PC-3 (cell line): ENCODE measurements around the gene MAPKAPK3. TPM values are rescaled to one million over a fixed set of nuclear protein-coding genes. Genes with fewer than 3 reads are reported as not detected.

Experiments used
- ATAC-seq: fragments of 200-7000 bp; cut with Tn5 transposase; 2 replicates; pipeline ENCODE4 v1.9.1; 2020; ENCODE audit warnings: mild to moderate bottlenecking, moderate library complexity
- BruUV-seq: library from RNA; stranded (reverse); fragments of 400-500 nt; replicated peaks from 2 replicates; lab custom pipeline; 2021; lab: Mats Ljungman, UMichigan
- CTCF ChIA-PET: fragments of 300-600 bp; sonication (Branson Sonifier 250); formaldehyde crosslinking; loops from one replicate; lab custom pipeline; 2022; ENCODE audit warnings: antibody characterized with exemption; lab: Charles Lee
- POLR2A ChIA-PET: fragments of 300-600 bp; sonication (Branson Sonifier 250); formaldehyde crosslinking; loops from one replicate; lab custom pipeline; 2022; ENCODE audit warnings: antibody characterized with exemption; ENCODE audit not compliant: unreplicated experiment; lab: Charles Lee
- DNase-seq: peaks from one replicate; pipeline ENCODE4 v3.0.0-alpha.2; 2015
- H2AFZ ChIP-seq: fragments of 300-600 bp; sonication (generic); 2 replicates; pipeline ENCODE4 v1.6.0; 2016; ENCODE audit warnings: antibody characterized with exemption, low read length
- H3F3A ChIP-seq: fragments of 300-600 bp; sonication (generic); one replicate; pipeline ENCODE4 v1.6.0; 2017; ENCODE audit warnings: antibody characterized with exemption, low read length, control low read depth, mild to moderate bottlenecking; ENCODE audit not compliant: unreplicated experiment
- H3K27ac ChIP-seq: fragments of 300-600 bp; sonication (generic); 2 replicates; pipeline ENCODE4 v1.5.1; 2016; ENCODE audit warnings: mild to moderate bottlenecking, low read length
- H3K27me3 ChIP-seq: fragments of 300-600 bp; sonication (generic); 2 replicates; pipeline ENCODE4 v1.6.1; 2016; ENCODE audit warnings: low read length, mixed read lengths
- H3K36me3 ChIP-seq: fragments of 300-600 bp; sonication (generic); 2 replicates; pipeline ENCODE4 v1.6.1; 2016; ENCODE audit warnings: low read depth, mixed run types, low read length, mixed read lengths
- H3K4me1 ChIP-seq: fragments of 300-600 bp; sonication (generic); 2 replicates; pipeline ENCODE4 v1.5.1; 2016; ENCODE audit warnings: low read length; ENCODE audit not compliant: insufficient read depth
- H3K4me2 ChIP-seq: fragments of 300-600 bp; sonication (generic); 2 replicates; pipeline ENCODE4 v1.6.0; 2016; ENCODE audit warnings: low read length
- H3K4me3 ChIP-seq: fragments of 300-600 bp; sonication (generic); 2 replicates; pipeline ENCODE4 v1.5.1; 2016; ENCODE audit warnings: mild to moderate bottlenecking, low read length, mixed read lengths
- H3K79me2 ChIP-seq: fragments of 300-600 bp; sonication (generic); 2 replicates; pipeline ENCODE4 v1.6.1; 2017; ENCODE audit warnings: low read length, mixed read lengths
- H3K9ac ChIP-seq: fragments of 300-600 bp; sonication (generic); 2 replicates; pipeline ENCODE4 v1.6.0; 2016; ENCODE audit warnings: mild to moderate bottlenecking, low read length
- H3K9me2 ChIP-seq: fragments of 300-600 bp; sonication (generic); replicated peaks from 2 replicates; pipeline ENCODE4 v1.6.1; 2016; ENCODE audit warnings: mixed run types, low read length, mixed read lengths
- H3K9me3 ChIP-seq: fragments of 300-600 bp; sonication (generic); 2 replicates; pipeline ENCODE4 v1.6.1; 2016; ENCODE audit warnings: low read length, mixed read lengths
- H4K20me1 ChIP-seq: fragments of 300-600 bp; sonication (generic); 2 replicates; pipeline ENCODE4 v1.6.1; 2016; ENCODE audit warnings: low read length, mixed read lengths
- EZH2 ChIP-seq: fragments of 300-600 bp; sonication (generic); IDR thresholded peaks from one replicate; pipeline ENCODE4 v1.6.1; 2017; ENCODE audit warnings: antibody characterized with exemption, mild to moderate bottlenecking, low read length; ENCODE audit not compliant: unreplicated experiment
- EZH2phosphoT487 ChIP-seq: fragments of 300-600 bp; sonication (generic); IDR thresholded peaks from 2 replicates; pipeline ENCODE4 v1.6.1; 2018; ENCODE audit warnings: mild to moderate bottlenecking, antibody characterized with exemption, low read length, borderline replicate concordance
- intact Hi-C: fragments of 100-400 bp; cut with micrococcal nuclease; formaldehyde crosslinking; loops from 2 replicates; pipeline ENCODE4 v1.9.0; 2023
- total RNA-seq: library from RNA; depleted of rRNA; stranded (reverse); fragments of >200 nt; gene quantifications from 2 replicates; pipeline ENCODE4 v1.2.3, GENCODE V29; 2014
- TF ChIP-seq, protein P1 (sequence below): fragments of 300-600 bp; sonication (generic); conservative IDR thresholded peaks from 2 replicates; pipeline ENCODE4 v1.5.1; 2017; ENCODE audit warnings: antibody characterized with exemption, low read depth, mild to moderate bottlenecking, low read length

MAPKAPK3 gene
- total RNA-seq, 1 experiment from 2014 or later, result 142 TPM

- ATAC-seq (peak; percentile 6; the same call in 1 of the 2 replicates), DNase-seq (no peak)
- intact Hi-C loops, result no loop called here
- BruUV-seq, result no TSS peak
- Histone ChIP-seq H3K27me3 (no peaks in the 10 kb centered on the region), H2AFZ (no peak overlapping the region), H3K9ac (no peak overlapping the region), H3K9me2 (no peaks in the 10 kb centered on the region), H3K27ac (no peak overlapping the region), H3K4me1 (peaks cover 2% of the 10 kb centered on the region; the same call in 1 of the 2 replicates), H3F3A (no peaks in the 10 kb centered on the region), H3K36me3 (no peaks in the 10 kb centered on the region), H3K9me3 (no peaks in the 10 kb centered on the region), H4K20me1 (no peaks in the 10 kb centered on the region), H3K79me2 (no peaks in the 10 kb centered on the region), H3K4me2 (no peak overlapping the region), H3K4me3 (no peak overlapping the region)
- TF ChIP-seq, protein P1, sequence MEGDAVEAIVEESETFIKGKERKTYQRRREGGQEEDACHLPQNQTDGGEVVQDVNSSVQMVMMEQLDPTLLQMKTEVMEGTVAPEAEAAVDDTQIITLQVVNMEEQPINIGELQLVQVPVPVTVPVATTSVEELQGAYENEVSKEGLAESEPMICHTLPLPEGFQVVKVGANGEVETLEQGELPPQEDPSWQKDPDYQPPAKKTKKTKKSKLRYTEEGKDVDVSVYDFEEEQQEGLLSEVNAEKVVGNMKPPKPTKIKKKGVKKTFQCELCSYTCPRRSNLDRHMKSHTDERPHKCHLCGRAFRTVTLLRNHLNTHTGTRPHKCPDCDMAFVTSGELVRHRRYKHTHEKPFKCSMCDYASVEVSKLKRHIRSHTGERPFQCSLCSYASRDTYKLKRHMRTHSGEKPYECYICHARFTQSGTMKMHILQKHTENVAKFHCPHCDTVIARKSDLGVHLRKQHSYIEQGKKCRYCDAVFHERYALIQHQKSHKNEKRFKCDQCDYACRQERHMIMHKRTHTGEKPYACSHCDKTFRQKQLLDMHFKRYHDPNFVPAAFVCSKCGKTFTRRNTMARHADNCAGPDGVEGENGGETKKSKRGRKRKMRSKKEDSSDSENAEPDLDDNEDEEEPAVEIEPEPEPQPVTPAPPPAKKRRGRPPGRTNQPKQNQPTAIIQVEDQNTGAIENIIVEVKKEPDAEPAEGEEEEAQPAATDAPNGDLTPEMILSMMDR, result no peak
- TF ChIP-seq EZH2phosphoT487 (no peak), EZH2 (no peak)
- CTCF ChIA-PET, result interaction anchor here (1.1 kb wide), 1 partner anchor 10 kb away, joined by 4 read pairs; no protein-coding TSS in a partner anchor
- POLR2A ChIA-PET, result no interaction called here
These were observed 24.4 kb upstream of the MAPKAPK3 start for GRCh38 chr3:50592568-50592967.

- DNase-seq (no peak), ATAC-seq (no peak)
- no peak overlapping the region for H3K4me3 ChIP-seq
- POLR2A ChIA-PET, result no interaction called here
- H3K4me2 ChIP-seq, result no peak overlapping the region
- no peak overlapping the region for H3K9ac ChIP-seq
- H3K9me3 ChIP-seq, result no peaks in the 10 kb centered on the region
- no peaks in the 10 kb centered on the region for H3K79me2 ChIP-seq
- H3K27ac ChIP-seq, result no peak overlapping the region
- CTCF ChIA-PET, result interaction anchor here (0.6 kb wide), 2 partner anchors 18 to 71 kb away, joined by 3 to 10 read pairs; partner anchors contain the start of gene CISH
- intact Hi-C loops, result no loop called here
- H3K36me3 ChIP-seq, result no peaks in the 10 kb centered on the region
- no peaks in the 10 kb centered on the region for H4K20me1 ChIP-seq
- H3K9me2 ChIP-seq, result no peaks in the 10 kb centered on the region
- no peaks in the 10 kb centered on the region for H3F3A ChIP-seq
- no peak overlapping the region for H2AFZ ChIP-seq
- no peaks in the 10 kb centered on the region for H3K27me3 ChIP-seq
- BruUV-seq, result no TSS peak
- H3K4me1 ChIP-seq, result peaks cover 2% of the 10 kb centered on the region; the same call in 1 of the 2 replicates
- TF ChIP-seq EZH2, result no peak
- TF ChIP-seq, protein P1, result no peak
- no peak for TF ChIP-seq EZH2phosphoT487
These were observed 22.6 kb upstream of the MAPKAPK3 start for GRCh38 chr3:50594253-50594785.

GRCh38 chr3:50599115-50599715 lies 17.7 kb upstream of the MAPKAPK3 start:
- ChIA-PET CTCF (no interaction called here), POLR2A (no interaction called here)
- Histone ChIP-seq H3K4me1 (peaks cover 27% of the 10 kb centered on the region), H3K9me3 (no peaks in the 10 kb centered on the region), H3K9me2 (no peaks in the 10 kb centered on the region), H3K27me3 (no peaks in the 10 kb centered on the region), H3K4me3 (no peak overlapping the region), H3K79me2 (no peaks in the 10 kb centered on the region), H4K20me1 (no peaks in the 10 kb centered on the region), H3F3A (no peaks in the 10 kb centered on the region), H3K9ac (no peak overlapping the region), H2AFZ (no peak overlapping the region), H3K27ac (no peak overlapping the region), H3K36me3 (no peaks in the 10 kb centered on the region), H3K4me2 (no peak overlapping the region)
- DNase-seq (no peak), ATAC-seq (no peak)
- BruUV-seq, result no TSS peak
- TF ChIP-seq EZH2 (no peak), EZH2phosphoT487 (no peak)
- TF ChIP-seq, protein P1, result no peak
- intact Hi-C loops, result no loop called here
